Psoas muscle (tissue), 8 donors: ENCODE data around the gene FCRL4. TPM values are rescaled to one million over a fixed set of nuclear protein-coding genes. Genes with fewer than 3 reads are reported as not detected.

ENCODE experiments used
- ATAC-seq, 4 donors: fragments of 200-7000 bp; cut with Tn5 transposase; one replicate each; pipeline ENCODE4 v1.9.1; 2020; ENCODE audit warnings: moderate library complexity in 3 of 4, mild to moderate bottlenecking in 2 of 4
- DNase-seq, 2 donors: peaks; one replicate each; pipeline ENCODE4 v3.0.0-alpha.2; 2020
- H3K27ac ChIP-seq: fragments of 200-600 bp; one replicate; pipeline ENCODE4 v1.8.0; 2022
- H3K27me3 ChIP-seq, 3 donors: fragments of 200-600 bp in 1 of 3; one replicate each; pipeline versions ENCODE4 v1.6.1 to v1.8.0; 2013 to 2022; ENCODE audit warnings: low read length in 2 of 3, mild to moderate bottlenecking in 2 of 3, moderate library complexity in 1 of 3; ENCODE audit not compliant: insufficient read depth in 3 of 3
- H3K36me3 ChIP-seq, 2 donors: fragments of 200-600 bp in 1 of 2; one replicate each; pipeline versions ENCODE4 v1.6.1 to v1.8.0; 2013 to 2022; ENCODE audit warnings: low read depth in 1 of 2, mild to moderate bottlenecking in 1 of 2, moderate library complexity in 1 of 2; ENCODE audit not compliant: insufficient read depth in 1 of 2
- H3K4me1 ChIP-seq: fragments of 200-600 bp; one replicate; pipeline ENCODE4 v1.8.0; 2022
- H3K4me3 ChIP-seq: fragments of 200-600 bp; one replicate; pipeline ENCODE4 v1.8.0; 2022; ENCODE audit warnings: mild to moderate bottlenecking
- H3K9me3 ChIP-seq: fragments of 200-600 bp; one replicate; pipeline ENCODE4 v1.8.0; 2022
- WGBS, 3 donors: extraction: QIAGEN DNeasy Blood & Tissue Kit; methylation state at CpG; one replicate each; pipeline versions ENCODE4 v1.1.6 to v1.1.7; 2013; 5-methylcytosine and 5-hydroxymethylcytosine counted together
- intact Hi-C, 2 donors: fragments of 100-400 bp; cut with DNase I; formaldehyde crosslinking; loops; one replicate each; pipeline versions ENCODE4 v1.11.0 to v1.14.2; 2022
- polyA plus RNA-seq, 3 donors: library from polyadenylated mRNA; stranded (reverse); fragments of 200-250 nt; gene quantifications; one replicate each; pipeline ENCODE4 v1.2.3, GENCODE V29; 2013
- total RNA-seq, 4 donors: library from RNA; stranded (reverse); fragmentation: NEBNext Ultra II Directional in 2 of 4; extraction: Animal tissue kit (Norgen Biotek cat#: 25700) in 2 of 4; gene quantifications; one replicate each; pipeline versions ENCODE4 v1.2.1 to v1.2.4, GENCODE V29; 2021 to 2023
- TF ChIP-seq, protein P1 (sequence below): fragments of 200-600 bp; IDR thresholded peaks from one replicate; pipeline ENCODE4 v1.8.0; 2022; ENCODE audit warnings: antibody characterized with exemption
- donor health status: healthy with polysubstance abuse.
- donor health status: DM: no; HTN: no; CAD: no; lungs with moderate emphysema.
- donor health status: Bipolar disorder and iron deficiency.
- donor health status: healthy.
- donor health status: DM: yes; HTN: yes; CAD: no.
- donor health status: DM: no; HTN: no; CAD: no.
- donor health status: DM: no; HTN: no; CAD: no.
- donor health status: DM: yes; HTN: yes; CAD: no.

The FCRL4 gene
- total and polyA plus RNA-seq, 7 donors: not detected

DNA sequence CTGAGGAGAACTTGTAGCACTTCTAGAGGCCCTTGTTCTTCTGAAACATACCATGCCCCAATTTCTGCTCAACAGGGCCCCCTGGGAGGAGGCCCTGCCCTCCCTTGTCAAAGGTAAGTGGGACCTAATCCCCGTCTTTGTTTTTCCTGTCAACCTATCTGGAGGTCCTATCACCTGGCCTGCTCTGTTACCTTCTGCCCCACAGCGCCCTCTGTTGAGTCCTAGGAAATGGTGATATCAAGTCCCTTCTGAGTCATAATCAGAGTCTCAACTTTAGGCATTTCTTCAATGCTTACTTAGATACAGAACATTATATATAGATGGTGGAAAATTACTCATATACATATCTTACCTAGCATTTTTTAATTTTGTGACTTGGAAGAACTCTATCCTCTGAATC lies 28.2 kb upstream of the FCRL4 start:
- WGBS, 3 donors: 20 to 34% (median 28%) methylated on average over 2 of the region's 2 CpGs
- Histone ChIP-seq H3K36me3 (no peaks in the 10 kb centered on the region), H3K27me3 (no peaks in the 10 kb centered on the region), H3K27ac (no peak overlapping the region), H3K9me3 (no peaks in the 10 kb centered on the region), H3K4me1 (no peaks in the 10 kb centered on the region), H3K4me3 (no peak overlapping the region)
- intact Hi-C loops: no loop called here
- no peak for DNase-seq
- ATAC-seq: no peak
- TF ChIP-seq, protein P1, sequence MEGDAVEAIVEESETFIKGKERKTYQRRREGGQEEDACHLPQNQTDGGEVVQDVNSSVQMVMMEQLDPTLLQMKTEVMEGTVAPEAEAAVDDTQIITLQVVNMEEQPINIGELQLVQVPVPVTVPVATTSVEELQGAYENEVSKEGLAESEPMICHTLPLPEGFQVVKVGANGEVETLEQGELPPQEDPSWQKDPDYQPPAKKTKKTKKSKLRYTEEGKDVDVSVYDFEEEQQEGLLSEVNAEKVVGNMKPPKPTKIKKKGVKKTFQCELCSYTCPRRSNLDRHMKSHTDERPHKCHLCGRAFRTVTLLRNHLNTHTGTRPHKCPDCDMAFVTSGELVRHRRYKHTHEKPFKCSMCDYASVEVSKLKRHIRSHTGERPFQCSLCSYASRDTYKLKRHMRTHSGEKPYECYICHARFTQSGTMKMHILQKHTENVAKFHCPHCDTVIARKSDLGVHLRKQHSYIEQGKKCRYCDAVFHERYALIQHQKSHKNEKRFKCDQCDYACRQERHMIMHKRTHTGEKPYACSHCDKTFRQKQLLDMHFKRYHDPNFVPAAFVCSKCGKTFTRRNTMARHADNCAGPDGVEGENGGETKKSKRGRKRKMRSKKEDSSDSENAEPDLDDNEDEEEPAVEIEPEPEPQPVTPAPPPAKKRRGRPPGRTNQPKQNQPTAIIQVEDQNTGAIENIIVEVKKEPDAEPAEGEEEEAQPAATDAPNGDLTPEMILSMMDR: no peak

DNA sequence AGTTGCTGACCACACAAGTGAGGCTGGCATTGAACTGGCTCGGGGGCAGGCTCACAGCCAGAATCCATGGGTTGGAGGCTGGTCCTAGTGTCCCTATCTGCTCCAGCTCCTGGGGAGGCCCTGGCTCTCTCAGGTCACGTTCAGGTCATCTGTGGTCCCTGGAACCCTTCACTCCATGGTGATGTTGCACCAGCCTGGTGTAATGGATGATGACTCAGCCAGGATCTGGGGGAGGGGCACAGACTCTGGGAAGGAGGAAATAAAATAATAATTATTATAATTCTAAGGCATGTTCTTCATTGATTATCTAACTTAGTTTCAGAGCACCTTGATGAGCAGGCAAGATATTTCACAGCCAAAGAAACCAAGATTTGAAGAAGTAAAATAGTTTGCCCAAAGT lies 26.6 kb upstream of the FCRL4 start:
- TF ChIP-seq, protein P1: no peak
- H3K4me1 ChIP-seq: no peaks in the 10 kb centered on the region
- DNase-seq (no peak), ATAC-seq (no peak)
- WGBS, 3 donors: 58 to 70% (median 59%) methylated on average over 2 of the region's 2 CpGs
- intact Hi-C loops: no loop called here
- no peak overlapping the region for H3K4me3 ChIP-seq
- H3K9me3 ChIP-seq: no peaks in the 10 kb centered on the region
- no peaks in the 10 kb centered on the region for H3K36me3 ChIP-seq
- H3K27ac ChIP-seq: no peak overlapping the region
- no peaks in the 10 kb centered on the region for H3K27me3 ChIP-seq

DNA sequence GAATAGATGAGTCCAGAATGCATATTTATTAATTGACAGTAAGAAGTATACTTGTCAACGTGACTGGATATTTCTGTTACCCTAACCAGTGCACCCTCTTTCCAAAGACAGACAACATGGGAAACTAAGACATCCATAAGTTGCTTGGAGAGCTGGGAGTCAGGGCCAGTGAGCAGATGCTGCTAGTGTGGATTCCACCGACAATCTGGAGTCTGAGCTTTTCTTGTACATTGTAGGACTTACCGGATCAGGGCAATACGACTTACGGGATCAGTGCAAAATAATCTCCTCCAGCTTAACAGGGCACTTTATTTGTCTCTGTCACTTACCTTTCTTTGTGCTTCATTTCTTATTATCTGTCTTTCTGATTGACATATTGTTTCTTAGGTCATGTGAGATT lies 24.6 kb upstream of the FCRL4 start:
- ATAC-seq (no peak), DNase-seq (no peak)
- Histone ChIP-seq H3K4me3 (no peak overlapping the region), H3K27ac (no peak overlapping the region), H3K4me1 (no peaks in the 10 kb centered on the region), H3K9me3 (no peaks in the 10 kb centered on the region), H3K27me3 (no peaks in the 10 kb centered on the region), H3K36me3 (no peaks in the 10 kb centered on the region)
- WGBS, 3 donors: 86 to 87% (median 86%) methylated on average over 5 of the region's 5 CpGs
- TF ChIP-seq, protein P1: no peak
- intact Hi-C loops: no loop called here

DNA sequence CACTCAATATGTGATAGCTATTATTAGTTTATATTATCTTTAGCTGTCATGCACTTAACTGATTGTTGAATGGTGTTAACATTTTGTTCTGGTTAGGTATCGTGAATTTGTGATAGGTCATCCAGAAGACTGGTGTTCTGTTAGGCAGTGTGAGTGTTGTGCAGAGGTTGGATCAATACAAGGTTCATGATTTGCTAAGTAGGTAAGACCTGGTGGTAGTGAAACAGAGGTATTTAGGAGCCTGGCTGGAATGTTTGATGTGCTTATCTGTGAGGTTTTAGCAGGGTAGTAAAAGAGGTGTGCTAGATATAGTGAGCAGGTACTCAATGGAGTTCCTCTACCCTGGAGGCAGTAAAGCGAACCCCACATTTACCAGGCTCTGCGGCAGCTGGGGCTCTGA lies 20.3 kb upstream of the FCRL4 start:
- Histone ChIP-seq H3K36me3 (no peaks in the 10 kb centered on the region), H3K9me3 (no peaks in the 10 kb centered on the region), H3K27me3 (no peaks in the 10 kb centered on the region), H3K27ac (no peak overlapping the region), H3K4me1 (no peaks in the 10 kb centered on the region), H3K4me3 (no peak overlapping the region)
- intact Hi-C loops: no loop called here
- no peak for DNase-seq
- WGBS, 3 donors: 83 to 91% (median 84%) methylated on average over 3 of the region's 3 CpGs
- TF ChIP-seq, protein P1: no peak
- no peak for ATAC-seq

DNA sequence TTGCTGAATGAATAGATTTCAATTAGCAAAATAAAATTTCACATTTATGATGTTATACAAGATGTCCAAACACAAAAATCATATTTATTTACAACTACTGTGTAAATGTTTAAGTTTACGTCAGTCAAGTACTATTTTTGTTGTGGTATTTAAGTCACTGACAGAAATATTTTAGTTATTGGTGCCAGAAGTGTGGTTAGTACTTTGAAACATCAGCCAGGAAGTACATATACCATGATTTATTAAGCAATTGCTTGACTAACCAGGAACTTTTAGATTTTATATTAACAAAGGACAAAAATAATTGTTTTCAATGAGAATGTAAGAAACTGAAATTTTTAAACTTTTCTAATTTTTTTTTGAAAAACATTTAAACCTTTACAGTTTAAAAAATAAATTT lies 2.4 kb upstream of the FCRL4 start:
- intact Hi-C loops: no loop called here
- DNase-seq (no peak), ATAC-seq (no peak)
- Histone ChIP-seq H3K9me3 (no peaks in the 10 kb centered on the region), H3K4me1 (no peaks in the 10 kb centered on the region), H3K27ac (no peak overlapping the region), H3K27me3 (no peaks in the 10 kb centered on the region), H3K4me3 (no peak overlapping the region), H3K36me3 (no peaks in the 10 kb centered on the region)
- TF ChIP-seq, protein P1: no peak
- 69 to 81% (median 70%) methylated on average over 1 of the region's 1 CpG for WGBS, 3 donors
